ENCODE results near the gene FGGY. TPM values are rescaled to one million over a fixed set of nuclear protein-coding genes. Genes with fewer than 3 reads are reported as not detected.

Gene FGGY
- total RNA-seq, 4 donors from 2014 or later, result 23.3 to 26.4 (median 25.3) TPM

GRCh38 chr1:59671953-59672305, 375.0 kb downstream of the FGGY start:
- no peak for DNase-seq (ENCODE audit: extremely low spot score)
- Histone ChIP-seq H3K27me3 (no peaks in the 10 kb centered on the region), H3K9me3 (no peaks in the 10 kb centered on the region), H3K36me3 (no peaks in the 10 kb centered on the region), H3K27ac (replicated peaks in 1 of 4) (no peak overlapping the region), H3K4me3 (no peak overlapping the region), H3K4me1 (peaks cover 22 to 51% (median 41%) of the 10 kb centered on the region in 4 donors)
- 93% methylated on average over 4 of the region's 4 CpGs for WGBS
- no peak for TF ChIP-seq POLR2AphosphoS5 (IDR thresholded peaks at IDR 0.05)
- no peak for TF ChIP-seq POLR2A (IDR thresholded peaks at IDR 0.05; ENCODE audit: low read depth)
- TF ChIP-seq CTCF (IDR thresholded peaks at IDR 0.05), result no peak
- no peak for TF ChIP-seq EP300 (IDR thresholded peaks at IDR 0.05)
- intact Hi-C loops (cut with DNase I), result no loop called here

- H3K9me3 ChIP-seq, result no peaks in the 10 kb centered on the region
- WGBS, result 80% methylated on average over 7 of the region's 7 CpGs
- H3K27me3 ChIP-seq, result no peaks in the 10 kb centered on the region
- H3K4me1 ChIP-seq, result peaks cover 24 to 59% (median 46%) of the 10 kb centered on the region in 4 donors
- intact Hi-C loops (cut with DNase I), result no loop called here
- H3K36me3 ChIP-seq, result no peaks in the 10 kb centered on the region
- peak overlapping the region; percentile 66 to 71 (median 68) for H3K27ac ChIP-seq (replicated peaks in 1 of 4)
- peak; percentile 42 for DNase-seq (ENCODE audit: extremely low spot score)
- H3K4me3 ChIP-seq, result no peak overlapping the region
- TF ChIP-seq POLR2AphosphoS5 (IDR thresholded peaks at IDR 0.05) (no peak), CTCF (IDR thresholded peaks at IDR 0.05) (no peak), EP300 (IDR thresholded peaks at IDR 0.05) (no peak), POLR2A (IDR thresholded peaks at IDR 0.05; ENCODE audit: low read depth) (no peak)
Measured at GRCh38 chr1:59672851-59673572, 376.1 kb downstream of the FGGY start.

- TF ChIP-seq POLR2A (IDR thresholded peaks at IDR 0.05; ENCODE audit: low read depth), result no peak
- TF ChIP-seq EP300 (IDR thresholded peaks at IDR 0.05), result no peak
- no peak for TF ChIP-seq CTCF (IDR thresholded peaks at IDR 0.05)
- TF ChIP-seq POLR2AphosphoS5 (IDR thresholded peaks at IDR 0.05), result no peak
- no peaks in the 10 kb centered on the region for H3K27me3 ChIP-seq
- 75% methylated on average over 15 of the region's 16 CpGs for WGBS
- H3K36me3 ChIP-seq, result no peaks in the 10 kb centered on the region
- H3K27ac ChIP-seq (replicated peaks in 1 of 4), result peak overlapping the region; percentile 66 to 71 (median 68)
- peak; percentile 91 for DNase-seq (ENCODE audit: extremely low spot score)
- H3K9me3 ChIP-seq, result no peaks in the 10 kb centered on the region
- H3K4me1 ChIP-seq, result peaks cover 31 to 67% (median 51%) of the 10 kb centered on the region in 4 donors
- H3K4me3 ChIP-seq, result no peak overlapping the region
- intact Hi-C loops (cut with DNase I), result no loop called here
Measured at GRCh38 chr1:59673573-59674450, 376.9 kb downstream of the FGGY start.

GRCh38 chr1:59674595-59674994, 377.7 kb downstream of the FGGY start:
- Histone ChIP-seq H3K36me3 (no peaks in the 10 kb centered on the region), H3K27ac (replicated peaks in 1 of 4) (peak overlapping the region; percentile 66 to 71 (median 68)), H3K4me3 (no peak overlapping the region), H3K27me3 (no peaks in the 10 kb centered on the region), H3K9me3 (no peaks in the 10 kb centered on the region), H3K4me1 (peaks cover 29 to 66% (median 51%) of the 10 kb centered on the region in 4 donors)
- TF ChIP-seq CTCF (IDR thresholded peaks at IDR 0.05), result no peak
- peak in 1 of 2 donors; percentile 61 for TF ChIP-seq POLR2AphosphoS5 (IDR thresholded peaks at IDR 0.05)
- WGBS, result 53% methylated on average over 2 of the region's 2 CpGs
- intact Hi-C loops (cut with DNase I), result no loop called here
- peak; percentile 90 for DNase-seq (ENCODE audit: extremely low spot score)

All from esophagus muscularis mucosa (tissue), 4 donors.